Neural cell (in vitro differentiated cells): Measurements from ENCODE around the gene LMF2. TPM values are rescaled to one million over a fixed set of nuclear protein-coding genes. Genes with fewer than 3 reads are reported as not detected.

ENCODE experiments used
- H2AFZ ChIP-seq: fragments of 200-600, 300-800 bp; sonication (generic), shearing (Covaris generic); 2 replicates; pipeline ENCODE4 v1.6.0; 2014; ENCODE audit warnings: low read depth, mild to moderate bottlenecking, antibody characterized with exemption, low read length, moderate library complexity
- H3F3A ChIP-seq: fragments of 200-600 bp; shearing (Covaris generic); 2 replicates; pipeline ENCODE4 v1.6.1; 2016; ENCODE audit warnings: mild to moderate bottlenecking, moderate library complexity, mixed read lengths, antibody characterized with exemption, low read length; ENCODE audit not compliant: insufficient read depth, poor library complexity, severe bottlenecking
- H3K27ac ChIP-seq: fragments of 200-600, 300-800 bp; sonication (generic), shearing (Covaris generic); 2 replicates; pipeline ENCODE4 v1.5.1; 2014; ENCODE audit warnings: mild to moderate bottlenecking, low read length, moderate library complexity
- H3K27me3 ChIP-seq: fragments of 300-800, 200-600 bp; sonication (generic), shearing (Covaris generic); 2 replicates; pipeline ENCODE4 v1.6.0; 2014; ENCODE audit warnings: mild to moderate bottlenecking, low read depth, low read length, moderate library complexity; ENCODE audit not compliant: insufficient read depth
- H3K36me3 ChIP-seq: fragments of 300-800, 200-600 bp; sonication (generic), shearing (Covaris generic); 2 replicates; pipeline ENCODE4 v1.5.1; 2014; ENCODE audit warnings: mild to moderate bottlenecking, antibody characterized with exemption, low read length, moderate library complexity; ENCODE audit not compliant: insufficient read depth
- H3K4me2 ChIP-seq: fragments of 300-800, 200-600 bp; sonication (generic), shearing (Covaris generic); 2 replicates; pipeline ENCODE4 v1.6.0; 2014; ENCODE audit warnings: mild to moderate bottlenecking, low read length
- H3K4me3 ChIP-seq: fragments of 300-800, 200-600 bp; sonication (generic), shearing (Covaris generic); 2 replicates; pipeline ENCODE4 v1.5.1; 2014; ENCODE audit warnings: mild to moderate bottlenecking, low read length, moderate library complexity
- H3K79me2 ChIP-seq: fragments of 200-600 bp; shearing (Covaris generic); replicated peaks from 2 replicates; pipeline ENCODE4 v1.6.0; 2014; ENCODE audit warnings: mild to moderate bottlenecking, low read length, moderate library complexity; ENCODE audit not compliant: insufficient read depth
- H3K9ac ChIP-seq: fragments of 300-800, 200-600 bp; sonication (generic), shearing (Covaris generic); 2 replicates; pipeline ENCODE4 v1.6.1; 2016; ENCODE audit warnings: mild to moderate bottlenecking, low read length, mixed read lengths
- H3K9me2 ChIP-seq: fragments of 200-600 bp; shearing (Covaris generic); 2 replicates; pipeline ENCODE4 v1.6.1; 2016; ENCODE audit warnings: mild to moderate bottlenecking, low read length, mixed read lengths; ENCODE audit not compliant: insufficient read depth
- H3K9me3 ChIP-seq: fragments of 200-600, 300-800 bp; sonication (generic), shearing (Covaris generic); 2 replicates; pipeline ENCODE4 v1.6.1; 2016; ENCODE audit warnings: mild to moderate bottlenecking, mixed run types, low read length, moderate library complexity, mixed read lengths
- H4K20me1 ChIP-seq: fragments of 200-600 bp; shearing (Covaris generic); 2 replicates; pipeline ENCODE4 v1.6.1; 2016; ENCODE audit warnings: mild to moderate bottlenecking, mixed run types; ENCODE audit not compliant: insufficient read depth
- CTCF ChIP-seq: fragments of 450-650 bp; IDR thresholded peaks from 2 replicates; pipeline ENCODE4 v1.5.1; 2014; ENCODE audit warnings: antibody characterized with exemption, mild to moderate bottlenecking, moderate library complexity; ENCODE audit not compliant: poor library complexity, severe bottlenecking
- EP300 ChIP-seq: fragments of 450-650 bp; conservative IDR thresholded peaks from 2 replicates; pipeline ENCODE4 v1.6.1; 2014; ENCODE audit warnings: antibody characterized with exemption, mild to moderate bottlenecking, moderate library complexity; ENCODE audit not compliant: poor library complexity, severe bottlenecking
- EZH2 ChIP-seq: fragments of 200-600, 300-800 bp; shearing (Covaris generic), sonication (generic); IDR thresholded peaks from 2 replicates; pipeline ENCODE4 v1.6.1; 2014; ENCODE audit warnings: antibody characterized with exemption, low read length, borderline replicate concordance, mild to moderate bottlenecking; ENCODE audit not compliant: insufficient read depth, poor library complexity, severe bottlenecking
- MXI1 ChIP-seq: fragments of 450-650 bp; conservative IDR thresholded peaks from 2 replicates; pipeline ENCODE4 v1.6.1; 2014; ENCODE audit warnings: antibody characterized with exemption, mild to moderate bottlenecking; ENCODE audit not compliant: poor library complexity, severe bottlenecking
- POLR2AphosphoS5 ChIP-seq: IDR thresholded peaks from 2 replicates; pipeline ENCODE4 v1.6.1; 2012
- RAD21 ChIP-seq: fragments of 450-650 bp; conservative IDR thresholded peaks from 2 replicates; pipeline ENCODE4 v1.6.1; 2014; ENCODE audit warnings: antibody characterized with exemption, mild to moderate bottlenecking, moderate library complexity
- REST ChIP-seq: IDR thresholded peaks from 2 replicates; pipeline ENCODE4 v1.6.1; 2012; ENCODE audit warnings: borderline replicate concordance
- SMC3 ChIP-seq: fragments of 450-650 bp; conservative IDR thresholded peaks from 2 replicates; pipeline ENCODE4 v1.6.1; 2014; ENCODE audit warnings: antibody characterized with exemption, mild to moderate bottlenecking, moderate library complexity; ENCODE audit not compliant: poor library complexity
- TAF1 ChIP-seq: IDR thresholded peaks from 2 replicates; pipeline ENCODE4 v1.6.1; 2012; ENCODE audit warnings: low read depth
- polyA plus RNA-seq: library from polyadenylated mRNA; depleted of rRNA; stranded (reverse); fragments of >200 nt; gene quantifications from 2 replicates; pipeline ENCODE4 v1.2.3, GENCODE V29; 2014

Gene LMF2
- polyA plus RNA-seq, 1 donor from 2014 or later, result 76.5 TPM

- no peaks in the 10 kb centered on the region for H3K36me3 ChIP-seq
- H3K4me2 ChIP-seq, result no peak overlapping the region
- no peaks in the 10 kb centered on the region for H3K9me3 ChIP-seq
- no peak overlapping the region for H2AFZ ChIP-seq
- H4K20me1 ChIP-seq, result no peaks in the 10 kb centered on the region
- TF ChIP-seq EZH2 (no peak), CTCF (no peak), EP300 (no peak)
- no peaks in the 10 kb centered on the region for H3K27me3 ChIP-seq
- H3K9me2 ChIP-seq, result no peaks in the 10 kb centered on the region
- no peak overlapping the region for H3K9ac ChIP-seq
- H3K27ac ChIP-seq, result no peak overlapping the region
- H3K79me2 ChIP-seq, result peaks cover 27% of the 10 kb centered on the region
- H3K4me3 ChIP-seq, result no peak overlapping the region
- no peaks in the 10 kb centered on the region for H3F3A ChIP-seq
Measured at GRCh38 chr22:50513175-50513574, 5.7 kb upstream of the LMF2 start.

- peak overlapping the region; percentile 81 for H3K27ac ChIP-seq
- H3K4me2 ChIP-seq, result peak overlapping the region; percentile 97
- no peaks in the 10 kb centered on the region for H3K36me3 ChIP-seq
- H3K9ac ChIP-seq, result peak overlapping the region; percentile 80
- peak overlapping the region; percentile 3 for H2AFZ ChIP-seq
- no peak for TF ChIP-seq POLR2AphosphoS5
- no peak for TF ChIP-seq CTCF
- TF ChIP-seq SMC3, result no peak
- TF ChIP-seq RAD21, result no peak
- TF ChIP-seq EZH2, result no peak
- TF ChIP-seq REST, result no peak
- TF ChIP-seq MXI1, result no peak
- TF ChIP-seq TAF1, result no peak
- TF ChIP-seq EP300, result no peak
- peaks cover 37% of the 10 kb centered on the region for H3K79me2 ChIP-seq
- no peaks in the 10 kb centered on the region for H3K27me3 ChIP-seq
- H3K9me3 ChIP-seq, result no peaks in the 10 kb centered on the region
- H3F3A ChIP-seq, result no peaks in the 10 kb centered on the region
- no peaks in the 10 kb centered on the region for H3K9me2 ChIP-seq
- no peaks in the 10 kb centered on the region for H4K20me1 ChIP-seq
- peak overlapping the region; percentile 80 for H3K4me3 ChIP-seq
Measured at GRCh38 chr22:50508897-50509296, 1.4 kb upstream of the LMF2 start.
